ENCODE results near the gene CARHSP1. TPM values are rescaled to one million over a fixed set of nuclear protein-coding genes. Genes with fewer than 3 reads are reported as not detected.

CARHSP1 gene
- polyA plus RNA-seq, 3 donors = 32.0 to 60.3 (median 52.0) TPM

DNA sequence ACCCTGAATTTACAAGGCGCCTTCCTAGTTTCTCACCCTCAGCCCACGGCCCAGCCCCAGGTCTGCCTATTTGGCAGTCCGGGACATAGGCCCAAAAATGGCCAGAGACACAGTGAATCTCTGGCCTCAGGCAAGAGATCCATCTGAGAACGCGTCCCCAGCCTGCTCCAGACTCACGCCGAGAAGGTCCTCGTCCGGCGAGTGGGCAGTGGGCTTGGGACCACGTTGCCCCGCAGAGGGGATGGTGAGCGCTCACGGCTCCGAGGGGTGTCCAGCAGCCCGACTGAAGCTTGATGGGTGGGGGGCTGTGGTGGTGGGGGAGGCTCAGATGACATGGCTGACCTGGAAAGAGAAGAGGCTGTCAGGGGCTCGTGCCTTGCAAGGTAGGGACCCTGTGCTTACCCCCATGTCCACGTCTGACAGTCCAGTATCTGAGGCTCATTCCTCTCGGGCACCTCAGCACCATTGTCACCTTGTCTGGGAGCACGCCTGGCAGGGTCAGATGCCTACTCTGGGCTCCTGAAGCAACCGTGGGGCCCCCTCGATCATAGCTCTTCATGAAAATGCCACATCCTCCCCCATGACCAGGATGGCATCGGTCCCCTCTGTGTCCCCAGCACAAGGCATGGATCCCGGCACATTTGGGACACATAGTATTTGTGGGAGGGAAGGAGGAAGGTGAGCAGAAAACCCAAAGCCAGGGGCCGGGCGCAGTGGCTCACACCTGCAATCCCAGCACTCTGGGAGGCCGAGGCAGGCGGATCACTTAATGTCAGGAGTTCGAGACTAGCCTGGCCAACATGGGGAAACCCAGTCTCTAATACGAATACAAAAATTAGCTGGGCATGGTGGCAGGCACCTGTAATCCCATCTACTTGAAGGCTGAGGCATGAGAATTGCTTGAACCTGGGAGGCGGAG, 9.6 kb downstream of the CARHSP1 start:
- peaks cover 34 to 48% of the 10 kb centered on the region in 2 donors for H3K36me3 ChIP-seq (replicated peaks in 1 of 2; ENCODE audit: control insufficient read depth in 1 of 2, insufficient read depth in 2 of 2, low read length in 2 of 2)
- no peak overlapping the region for H2AFZ ChIP-seq (ENCODE audit: insufficient read depth, low read depth, low read length, poor library complexity, severe bottlenecking)
- Mint-ChIP-seq H3K27me3 (ENCODE audit: low read depth in 3 of 3) (no peaks in the 10 kb centered on the region), H3K36me3 (peaks cover 40 to 66% of the 10 kb centered on the region in 2 donors), H3K9me3 (peaks cover 0 to 4% (median 0%) of the 10 kb centered on the region in 7 donors), H3K4me1 (peaks cover 4% of the 10 kb centered on the region), H3K27ac (no peak overlapping the region), H3K4me3 (no peak overlapping the region)
- 95% methylated on average over 26 of the region's 31 CpGs for WGBS (ENCODE audit: insufficient coverage)
- no peak overlapping the region for H3K4me3 ChIP-seq (replicated peaks in 1 of 3; ENCODE audit: low read depth in 2 of 3, low read length in 3 of 3)
- intact Hi-C loops (cut with micrococcal nuclease) = no loop called here
- H3K27me3 ChIP-seq (ENCODE audit: control insufficient read depth in 2 of 2, insufficient read depth in 2 of 2, low read length in 2 of 2) = no peaks in the 10 kb centered on the region
- H3K9me3 ChIP-seq (replicated peaks in 1 of 2; ENCODE audit: control insufficient read depth in 1 of 2, insufficient read depth in 1 of 2, low read length in 2 of 2) = no peaks in the 10 kb centered on the region
- H3K79me2 ChIP-seq (ENCODE audit: insufficient read depth, low read length) = peaks cover 51% of the 10 kb centered on the region
- TF ChIP-seq, protein P1, sequence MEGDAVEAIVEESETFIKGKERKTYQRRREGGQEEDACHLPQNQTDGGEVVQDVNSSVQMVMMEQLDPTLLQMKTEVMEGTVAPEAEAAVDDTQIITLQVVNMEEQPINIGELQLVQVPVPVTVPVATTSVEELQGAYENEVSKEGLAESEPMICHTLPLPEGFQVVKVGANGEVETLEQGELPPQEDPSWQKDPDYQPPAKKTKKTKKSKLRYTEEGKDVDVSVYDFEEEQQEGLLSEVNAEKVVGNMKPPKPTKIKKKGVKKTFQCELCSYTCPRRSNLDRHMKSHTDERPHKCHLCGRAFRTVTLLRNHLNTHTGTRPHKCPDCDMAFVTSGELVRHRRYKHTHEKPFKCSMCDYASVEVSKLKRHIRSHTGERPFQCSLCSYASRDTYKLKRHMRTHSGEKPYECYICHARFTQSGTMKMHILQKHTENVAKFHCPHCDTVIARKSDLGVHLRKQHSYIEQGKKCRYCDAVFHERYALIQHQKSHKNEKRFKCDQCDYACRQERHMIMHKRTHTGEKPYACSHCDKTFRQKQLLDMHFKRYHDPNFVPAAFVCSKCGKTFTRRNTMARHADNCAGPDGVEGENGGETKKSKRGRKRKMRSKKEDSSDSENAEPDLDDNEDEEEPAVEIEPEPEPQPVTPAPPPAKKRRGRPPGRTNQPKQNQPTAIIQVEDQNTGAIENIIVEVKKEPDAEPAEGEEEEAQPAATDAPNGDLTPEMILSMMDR (IDR thresholded peaks at IDR 0.05) = no peak
- no peaks in the 10 kb centered on the region for H3K4me1 ChIP-seq (ENCODE audit: control insufficient read depth in 1 of 2, insufficient read depth in 2 of 2, low read length in 2 of 2)
- H3K27ac ChIP-seq (ENCODE audit: low read depth in 1 of 2, low read length in 2 of 2) = no peak overlapping the region
- DNase-seq = no peak
- no peak overlapping the region for H3K9ac ChIP-seq (ENCODE audit: insufficient read depth, low read length, poor library complexity, severe bottlenecking)
- H3K4me2 ChIP-seq (replicated peaks; ENCODE audit: extremely low read depth, low read length, poor library complexity, severe bottlenecking) = no peak overlapping the region
- H4K20me1 ChIP-seq (ENCODE audit: insufficient read depth, low read length) = peaks cover 79% of the 10 kb centered on the region

DNA sequence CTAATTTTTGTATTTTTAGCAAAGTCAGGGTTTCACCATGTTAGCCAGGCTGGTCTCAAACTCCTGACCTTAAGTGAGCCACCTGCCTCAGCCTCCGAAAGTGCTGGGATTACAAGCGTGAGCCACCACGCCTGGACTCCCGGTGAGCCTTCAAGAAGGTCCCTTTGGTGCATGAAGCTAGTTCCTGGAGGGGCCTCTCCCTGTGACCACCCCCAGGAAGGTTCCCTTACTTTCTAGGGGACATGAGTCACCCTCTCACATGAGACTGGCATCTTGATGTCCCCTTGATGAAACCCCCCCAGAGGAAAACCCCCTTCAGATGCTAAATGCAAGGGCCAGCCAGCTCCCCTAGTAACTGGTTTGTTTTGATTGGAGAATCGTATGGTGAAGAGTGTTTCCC, 12.8 kb downstream of the CARHSP1 start:
- intact Hi-C loops (cut with micrococcal nuclease) = no loop called here
- H3K4me1 Mint-ChIP-seq = peaks cover 8% of the 10 kb centered on the region
- Histone ChIP-seq H3K36me3 (replicated peaks in 1 of 2; ENCODE audit: control insufficient read depth in 1 of 2, insufficient read depth in 2 of 2, low read length in 2 of 2) (peaks cover 48 to 79% of the 10 kb centered on the region in 2 donors), H3K4me2 (replicated peaks; ENCODE audit: extremely low read depth, low read length, poor library complexity, severe bottlenecking) (no peak overlapping the region), H2AFZ (ENCODE audit: insufficient read depth, low read depth, low read length, poor library complexity, severe bottlenecking) (no peak overlapping the region), H3K27me3 (ENCODE audit: control insufficient read depth in 2 of 2, insufficient read depth in 2 of 2, low read length in 2 of 2) (no peaks in the 10 kb centered on the region), H4K20me1 (ENCODE audit: insufficient read depth, low read length) (peaks cover 46% of the 10 kb centered on the region), H3K9me3 (replicated peaks in 1 of 2; ENCODE audit: control insufficient read depth in 1 of 2, insufficient read depth in 1 of 2, low read length in 2 of 2) (no peaks in the 10 kb centered on the region), H3K4me1 (ENCODE audit: control insufficient read depth in 1 of 2, insufficient read depth in 2 of 2, low read length in 2 of 2) (peaks cover 0 to 3% of the 10 kb centered on the region in 2 donors), H3K4me3 (replicated peaks in 1 of 3; ENCODE audit: low read depth in 2 of 3, low read length in 3 of 3) (no peak overlapping the region), H3K27ac (ENCODE audit: low read depth in 1 of 2, low read length in 2 of 2) (no peak overlapping the region), H3K79me2 (ENCODE audit: insufficient read depth, low read length) (peaks cover 22% of the 10 kb centered on the region), H3K9ac (ENCODE audit: insufficient read depth, low read length, poor library complexity, severe bottlenecking) (no peak overlapping the region)
- peaks cover 0 to 5% (median 0%) of the 10 kb centered on the region in 7 donors for H3K9me3 Mint-ChIP-seq
- no peak overlapping the region for H3K4me3 Mint-ChIP-seq
- peak overlapping the region in 1 of 7 donors; percentile 53 for H3K27ac Mint-ChIP-seq
- peaks cover 66 to 95% of the 10 kb centered on the region in 2 donors for H3K36me3 Mint-ChIP-seq
- WGBS (ENCODE audit: insufficient coverage) = 73% methylated on average over 4 of the region's 5 CpGs
- peaks cover 0 to 6% (median 3%) of the 10 kb centered on the region in 3 donors for H3K27me3 Mint-ChIP-seq (ENCODE audit: low read depth in 3 of 3)
- TF ChIP-seq, protein P1 (IDR thresholded peaks at IDR 0.05) = no peak
- DNase-seq = no peak
